ENCODE measurements around the gene LPIN1. TPM values are rescaled to one million over a fixed set of nuclear protein-coding genes. Genes with fewer than 3 reads are reported as not detected.
"Not testable (repeated sequence)": the region's sequence is repeated elsewhere in the genome, so short reads cannot be mapped to it uniquely, and the experiment has no call there.

The LPIN1 gene
- total and polyA plus RNA-seq, 8 donors, result 16.4 to 47.2 (median 20.9) TPM

DNA sequence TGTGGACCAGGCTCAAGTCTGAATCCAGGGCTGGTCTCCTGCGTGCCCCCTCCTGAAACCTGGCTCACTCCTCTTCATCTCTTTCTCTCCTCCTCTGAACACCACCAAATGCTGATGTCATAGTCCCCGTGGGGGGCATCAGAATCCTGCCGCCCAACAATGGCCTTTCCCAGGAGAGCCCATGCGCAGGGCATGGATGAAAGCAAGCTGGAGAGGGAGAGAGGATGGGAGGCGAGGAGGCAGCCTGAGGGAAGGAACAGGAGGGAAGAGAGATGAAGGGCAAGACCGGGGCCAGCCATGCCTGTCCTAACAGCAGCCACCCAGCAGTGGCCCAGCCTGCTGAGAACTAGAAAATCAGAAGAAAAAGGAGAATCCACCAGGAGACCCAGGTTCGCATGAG lies 22.3 kb upstream of the LPIN1 start:
- DNase-seq, result no peak
- ATAC-seq, result no peak
- Histone ChIP-seq H3K36me3 (no peaks in the 10 kb centered on the region), H3K27me3 (no peaks in the 10 kb centered on the region), H3K4me3 (no peak overlapping the region), H3K9me3 (no peaks in the 10 kb centered on the region), H3K4me1 (peaks cover 0 to 4% of the 10 kb centered on the region in 2 donors), H3K27ac (no peak overlapping the region)
- TF ChIP-seq, protein P1, sequence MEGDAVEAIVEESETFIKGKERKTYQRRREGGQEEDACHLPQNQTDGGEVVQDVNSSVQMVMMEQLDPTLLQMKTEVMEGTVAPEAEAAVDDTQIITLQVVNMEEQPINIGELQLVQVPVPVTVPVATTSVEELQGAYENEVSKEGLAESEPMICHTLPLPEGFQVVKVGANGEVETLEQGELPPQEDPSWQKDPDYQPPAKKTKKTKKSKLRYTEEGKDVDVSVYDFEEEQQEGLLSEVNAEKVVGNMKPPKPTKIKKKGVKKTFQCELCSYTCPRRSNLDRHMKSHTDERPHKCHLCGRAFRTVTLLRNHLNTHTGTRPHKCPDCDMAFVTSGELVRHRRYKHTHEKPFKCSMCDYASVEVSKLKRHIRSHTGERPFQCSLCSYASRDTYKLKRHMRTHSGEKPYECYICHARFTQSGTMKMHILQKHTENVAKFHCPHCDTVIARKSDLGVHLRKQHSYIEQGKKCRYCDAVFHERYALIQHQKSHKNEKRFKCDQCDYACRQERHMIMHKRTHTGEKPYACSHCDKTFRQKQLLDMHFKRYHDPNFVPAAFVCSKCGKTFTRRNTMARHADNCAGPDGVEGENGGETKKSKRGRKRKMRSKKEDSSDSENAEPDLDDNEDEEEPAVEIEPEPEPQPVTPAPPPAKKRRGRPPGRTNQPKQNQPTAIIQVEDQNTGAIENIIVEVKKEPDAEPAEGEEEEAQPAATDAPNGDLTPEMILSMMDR (IDR thresholded peaks at IDR 0.05), result no peak
- intact Hi-C loops (cut with DNase I), result no loop called here

- DNase-seq, result no peak
- no peaks in the 10 kb centered on the region for H3K36me3 ChIP-seq
- H3K27ac ChIP-seq, result no peak overlapping the region
- intact Hi-C loops (cut with DNase I), result no loop called here
- ATAC-seq, result peak; percentile 54
- H3K4me3 ChIP-seq, result no peak overlapping the region
- H3K4me1 ChIP-seq, result peaks cover 0 to 4% of the 10 kb centered on the region in 2 donors
- H3K27me3 ChIP-seq, result no peaks in the 10 kb centered on the region
- H3K9me3 ChIP-seq, result no peaks in the 10 kb centered on the region
- TF ChIP-seq, protein P1 (IDR thresholded peaks at IDR 0.05), result no peak
Measured at GRCh38 chr2:11726384-11726783, 20.0 kb upstream of the LPIN1 start.

DNA sequence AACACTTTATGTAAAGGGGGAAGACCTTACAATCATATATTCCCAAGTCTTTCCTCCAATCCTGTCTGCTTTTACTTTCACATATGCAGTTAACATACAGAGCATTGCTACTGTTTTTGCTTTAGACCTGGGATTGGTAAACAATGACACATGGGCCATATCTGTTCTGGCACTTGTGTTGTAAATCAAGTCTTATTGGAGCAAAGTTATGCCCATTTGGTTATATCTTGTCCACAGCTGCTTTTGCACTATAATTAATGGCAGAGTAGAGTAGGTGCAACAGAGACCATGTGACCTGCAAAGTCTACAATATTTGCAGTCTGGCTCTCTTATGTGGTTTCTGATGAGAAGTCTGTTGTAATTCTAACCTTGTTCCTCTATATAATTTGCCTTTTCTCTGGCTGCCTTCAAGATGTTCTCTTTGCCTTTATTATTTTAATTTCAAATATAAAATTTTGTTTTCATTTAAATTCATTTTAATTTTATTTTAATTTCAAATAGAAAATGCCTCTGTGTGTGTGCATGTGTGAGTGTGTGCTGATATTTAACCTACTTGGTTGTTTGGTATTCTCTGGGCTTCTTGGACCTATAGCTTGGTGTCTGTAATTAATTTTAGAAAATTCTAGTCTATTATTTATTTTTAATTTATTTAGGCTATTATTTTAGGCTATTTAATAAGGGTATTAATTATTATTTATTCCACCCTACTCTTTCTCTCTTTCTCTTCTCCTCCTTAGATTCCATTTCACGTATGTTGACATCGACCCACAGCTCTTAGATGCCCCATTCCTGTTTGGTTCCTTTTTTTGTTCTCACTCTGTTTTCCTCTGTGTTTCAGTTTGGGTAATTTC lies 16.8 kb upstream of the LPIN1 start:
- intact Hi-C loops (cut with DNase I), result no loop called here
- no peaks in the 10 kb centered on the region for H3K4me1 ChIP-seq
- no peaks in the 10 kb centered on the region for H3K9me3 ChIP-seq
- H3K36me3 ChIP-seq, result no peaks in the 10 kb centered on the region
- no peaks in the 10 kb centered on the region for H3K27me3 ChIP-seq
- DNase-seq (no peak), ATAC-seq (peak; percentile 54)
- H3K27ac ChIP-seq, result no peak overlapping the region
- TF ChIP-seq, protein P1 (IDR thresholded peaks at IDR 0.05), result no peak
- H3K4me3 ChIP-seq, result no peak overlapping the region

DNA sequence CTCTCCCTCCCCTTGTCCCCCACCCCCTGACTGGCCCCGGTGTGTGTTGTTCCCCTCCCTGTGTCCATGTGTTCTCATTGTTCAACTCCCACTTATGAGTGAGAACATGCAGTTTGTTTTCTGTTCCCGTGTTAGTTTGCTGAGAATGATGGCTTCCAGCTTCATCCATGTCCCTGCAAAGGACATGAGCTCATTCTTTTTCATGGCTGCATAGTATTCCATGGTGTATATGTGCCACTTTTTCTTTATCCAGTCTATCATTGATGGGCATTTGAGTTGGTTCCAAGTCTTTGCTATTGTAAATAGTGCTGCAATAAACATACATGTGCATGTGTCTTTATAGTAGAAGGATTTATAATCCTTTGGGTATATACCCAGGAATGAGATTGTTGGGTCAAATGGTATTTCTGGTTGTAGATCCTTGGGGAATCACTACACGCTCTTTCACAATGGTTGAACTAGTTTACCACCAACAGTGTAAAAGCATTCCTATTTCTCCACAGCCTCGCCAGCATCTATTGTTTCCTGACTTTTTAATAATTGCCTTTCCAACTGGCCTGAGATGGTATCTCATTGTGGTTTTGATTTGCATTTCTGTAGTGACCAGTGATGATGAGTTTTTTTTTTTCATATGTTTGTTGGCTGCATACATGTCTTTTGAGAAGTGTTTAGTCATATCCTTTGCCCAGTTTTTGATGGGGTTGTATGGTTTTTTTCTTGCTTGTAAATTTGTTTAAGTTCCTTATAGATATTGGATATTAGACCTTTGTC lies 15.0 kb upstream of the LPIN1 start:
- H3K27me3 ChIP-seq; ATAC-seq; H3K36me3 ChIP-seq; H3K4me3 ChIP-seq; intact Hi-C loops (cut with DNase I); H3K4me1 ChIP-seq; H3K9me3 ChIP-seq; DNase-seq; H3K27ac ChIP-seq: not testable (repeated sequence)

- no peaks in the 10 kb centered on the region for H3K36me3 ChIP-seq
- H3K27ac ChIP-seq, result no peak overlapping the region
- no peaks in the 10 kb centered on the region for H3K9me3 ChIP-seq
- intact Hi-C loops (cut with DNase I), result no loop called here
- no peak for ATAC-seq
- no peaks in the 10 kb centered on the region for H3K4me1 ChIP-seq
- no peaks in the 10 kb centered on the region for H3K27me3 ChIP-seq
- no peak overlapping the region for H3K4me3 ChIP-seq
- no peak for DNase-seq
- TF ChIP-seq, protein P1 (IDR thresholded peaks at IDR 0.05), result no peak
Measured at GRCh38 chr2:11732587-11732986, 13.8 kb upstream of the LPIN1 start.

- DNase-seq; H3K27ac ChIP-seq; H3K4me3 ChIP-seq; H3K36me3 ChIP-seq; H3K27me3 ChIP-seq; H3K9me3 ChIP-seq; intact Hi-C loops (cut with DNase I); ATAC-seq: not testable (repeated sequence)
- H3K4me1 ChIP-seq, result peaks cover 0 to 12% of the 10 kb centered on the region in 2 donors
Measured at GRCh38 chr2:11737852-11738251, 8.6 kb upstream of the LPIN1 start.
